ENCODE results near the gene RPS14. TPM values are rescaled to one million over a fixed set of nuclear protein-coding genes. Genes with fewer than 3 reads are reported as not detected.
"Not testable (repeated sequence)": the region's sequence is repeated elsewhere in the genome, so short reads cannot be mapped to it uniquely, and the experiment has no call there.

The RPS14 gene
- total RNA-seq, 1 experiment from 2014 or later = 3,040 TPM

- Histone ChIP-seq H3K27ac (ENCODE audit: low read length) (no peak overlapping the region), H3K9ac (ENCODE audit: low read length) (no peak overlapping the region), H3K4me1 (ENCODE audit: low read length) (peaks cover 15% of the 10 kb centered on the region), H3K79me2 (ENCODE audit: low read length) (no peaks in the 10 kb centered on the region), H4K20me1 (ENCODE audit: insufficient read depth, low read depth, low read length) (no peaks in the 10 kb centered on the region), H2AFZ (ENCODE audit: low read length) (no peak overlapping the region), H3K4me2 (ENCODE audit: low read depth, low read length, poor library complexity, severe bottlenecking) (no peak overlapping the region), H3K4me3 (ENCODE audit: low read length) (no peak overlapping the region), H3K9me2 (replicated peaks; ENCODE audit: insufficient read depth, low read length) (no peaks in the 10 kb centered on the region), H3K9me3 (ENCODE audit: low read length) (no peaks in the 10 kb centered on the region), H3K27me3 (ENCODE audit: low read length) (no peaks in the 10 kb centered on the region), H3K36me3 (ENCODE audit: insufficient read depth, low read length) (no peaks in the 10 kb centered on the region)
- DNase-seq = no peak
Measured at GRCh38 chr5:150422758-150423157, 26.8 kb downstream of the RPS14 start.

- H3K4me2 ChIP-seq (ENCODE audit: low read depth, low read length, poor library complexity, severe bottlenecking) = no peak overlapping the region
- H3K9me2 ChIP-seq (replicated peaks; ENCODE audit: insufficient read depth, low read length) = no peaks in the 10 kb centered on the region
- no peak overlapping the region for H3K4me3 ChIP-seq (ENCODE audit: low read length)
- H3K27ac ChIP-seq (ENCODE audit: low read length) = no peak overlapping the region
- no peaks in the 10 kb centered on the region for H4K20me1 ChIP-seq (ENCODE audit: insufficient read depth, low read depth, low read length)
- H3K4me1 ChIP-seq (ENCODE audit: low read length) = peaks cover 15% of the 10 kb centered on the region
- no peak overlapping the region for H2AFZ ChIP-seq (ENCODE audit: low read length)
- no peaks in the 10 kb centered on the region for H3K27me3 ChIP-seq (ENCODE audit: low read length)
- no peak for DNase-seq
- H3K36me3 ChIP-seq (ENCODE audit: insufficient read depth, low read length) = no peaks in the 10 kb centered on the region
- no peaks in the 10 kb centered on the region for H3K9me3 ChIP-seq (ENCODE audit: low read length)
- H3K79me2 ChIP-seq (ENCODE audit: low read length) = no peaks in the 10 kb centered on the region
- no peak overlapping the region for H3K9ac ChIP-seq (ENCODE audit: low read length)
Measured at GRCh38 chr5:150422075-150422474, 27.5 kb downstream of the RPS14 start.

- Histone ChIP-seq H3K4me2 (ENCODE audit: low read depth, low read length, poor library complexity, severe bottlenecking) (peak overlapping the region; percentile 43), H3K9me2 (replicated peaks; ENCODE audit: insufficient read depth, low read length) (no peaks in the 10 kb centered on the region), H3K79me2 (ENCODE audit: low read length) (no peaks in the 10 kb centered on the region), H3K9ac (ENCODE audit: low read length) (no peak overlapping the region), H3K36me3 (ENCODE audit: insufficient read depth, low read length) (no peaks in the 10 kb centered on the region), H2AFZ (ENCODE audit: low read length) (peak overlapping the region; percentile 61; the same call in 1 of the 2 replicates), H3K9me3 (ENCODE audit: low read length) (no peaks in the 10 kb centered on the region), H3K27ac (ENCODE audit: low read length) (no peak overlapping the region), H3K4me1 (ENCODE audit: low read length) (peaks cover 27% of the 10 kb centered on the region), H4K20me1 (ENCODE audit: insufficient read depth, low read depth, low read length) (no peaks in the 10 kb centered on the region), H3K27me3 (ENCODE audit: low read length) (no peaks in the 10 kb centered on the region), H3K4me3 (ENCODE audit: low read length) (no peak overlapping the region; the same call in 1 of the 2 replicates)
- DNase-seq = peak; percentile 73
Measured at GRCh38 chr5:150419630-150420270, 29.8 kb downstream of the RPS14 start.

- peak overlapping the region; percentile 31 for H2AFZ ChIP-seq (ENCODE audit: low read length)
- not testable (repeated sequence) for H3K36me3 ChIP-seq (ENCODE audit: insufficient read depth, low read length); H3K9me2 ChIP-seq (replicated peaks; ENCODE audit: insufficient read depth, low read length); DNase-seq; H3K27me3 ChIP-seq (ENCODE audit: low read length); H3K9me3 ChIP-seq (ENCODE audit: low read length)
- peak overlapping the region; percentile 63 for H3K9ac ChIP-seq (ENCODE audit: low read length)
- peak overlapping the region; percentile 99 for H3K4me2 ChIP-seq (ENCODE audit: low read depth, low read length, poor library complexity, severe bottlenecking)
- peaks cover 25% of the 10 kb centered on the region for H3K79me2 ChIP-seq (ENCODE audit: low read length)
- peaks cover 55% of the 10 kb centered on the region for H3K4me1 ChIP-seq (ENCODE audit: low read length)
- peak overlapping the region; percentile 100 for H3K27ac ChIP-seq (ENCODE audit: low read length)
- H4K20me1 ChIP-seq (ENCODE audit: insufficient read depth, low read depth, low read length) = peaks cover 13% of the 10 kb centered on the region; the same call in 1 of the 2 replicates
- peak overlapping the region; percentile 84; the same call in 1 of the 2 replicates for H3K4me3 ChIP-seq (ENCODE audit: low read length)
Measured at GRCh38 chr5:150413902-150414790, 35.4 kb downstream of the RPS14 start.

GRCh38 chr5:150413176-150413901 lies 36.2 kb downstream of the RPS14 start:
- H3K4me2 ChIP-seq (ENCODE audit: low read depth, low read length, poor library complexity, severe bottlenecking) = peak overlapping the region; percentile 99
- peak overlapping the region; percentile 63 for H3K9ac ChIP-seq (ENCODE audit: low read length)
- no peak for DNase-seq
- H3K27ac ChIP-seq (ENCODE audit: low read length) = peak overlapping the region; percentile 100
- H3K4me3 ChIP-seq (ENCODE audit: low read length) = peak overlapping the region; percentile 84
- peaks cover 12% of the 10 kb centered on the region for H3K36me3 ChIP-seq (ENCODE audit: insufficient read depth, low read length)
- no peaks in the 10 kb centered on the region for H3K27me3 ChIP-seq (ENCODE audit: low read length)
- peaks cover 30% of the 10 kb centered on the region for H3K79me2 ChIP-seq (ENCODE audit: low read length)
- peak overlapping the region; percentile 31 for H2AFZ ChIP-seq (ENCODE audit: low read length)
- peaks cover 58% of the 10 kb centered on the region for H3K4me1 ChIP-seq (ENCODE audit: low read length)
- peaks cover 17% of the 10 kb centered on the region; the same call in 1 of the 2 replicates for H4K20me1 ChIP-seq (ENCODE audit: insufficient read depth, low read depth, low read length)
- H3K9me2 ChIP-seq (replicated peaks; ENCODE audit: insufficient read depth, low read length) = no peaks in the 10 kb centered on the region
- H3K9me3 ChIP-seq (ENCODE audit: low read length) = no peaks in the 10 kb centered on the region

- Histone ChIP-seq H3K4me3 (ENCODE audit: low read length) (peak within 1 kb of the TSS; percentile 84), H3K9ac (ENCODE audit: low read length) (peak within 1 kb of the TSS; percentile 93), H3K79me2 (ENCODE audit: low read length) (peaks cover 34% of the 10 kb centered on the region), H3K36me3 (ENCODE audit: insufficient read depth, low read length) (peaks cover 18% of the 10 kb centered on the region), H3K4me1 (ENCODE audit: low read length) (peaks cover 65% of the 10 kb centered on the region), H4K20me1 (ENCODE audit: insufficient read depth, low read depth, low read length) (peaks cover 22% of the 10 kb centered on the region; the same call in 1 of the 2 replicates), H3K4me2 (ENCODE audit: low read depth, low read length, poor library complexity, severe bottlenecking) (peak within 1 kb of the TSS; percentile 99), H3K9me3 (ENCODE audit: low read length) (no peaks in the 10 kb centered on the region), H3K27ac (ENCODE audit: low read length) (peak within 1 kb of the TSS; percentile 100), H3K27me3 (ENCODE audit: low read length) (no peaks in the 10 kb centered on the region), H2AFZ (ENCODE audit: low read length) (peak within 1 kb of the TSS; percentile 31), H3K9me2 (replicated peaks; ENCODE audit: insufficient read depth, low read length) (no peaks in the 10 kb centered on the region)
- DNase-seq = peak; percentile 99
Measured at GRCh38 chr5:150412319-150413175, 37.0 kb downstream of the RPS14 start, which contains the start of gene CD74. CD74 (minus strand) TSS chr5:150412910; CDS start chr5:150412749, 161 bp downstream.

- H2AFZ ChIP-seq (ENCODE audit: low read length) = no peak overlapping the region
- peaks cover 28% of the 10 kb centered on the region for H3K36me3 ChIP-seq (ENCODE audit: insufficient read depth, low read length)
- H3K9me2 ChIP-seq (replicated peaks; ENCODE audit: insufficient read depth, low read length) = no peaks in the 10 kb centered on the region
- H3K27me3 ChIP-seq (ENCODE audit: low read length) = no peaks in the 10 kb centered on the region
- peaks cover 34% of the 10 kb centered on the region; the same call in 1 of the 2 replicates for H4K20me1 ChIP-seq (ENCODE audit: insufficient read depth, low read depth, low read length)
- H3K9me3 ChIP-seq (ENCODE audit: low read length) = no peaks in the 10 kb centered on the region
- peaks cover 34% of the 10 kb centered on the region for H3K79me2 ChIP-seq (ENCODE audit: low read length)
- H3K4me1 ChIP-seq (ENCODE audit: low read length) = peaks cover 76% of the 10 kb centered on the region
- peak; percentile 95 for DNase-seq
- H3K4me2 ChIP-seq (ENCODE audit: low read depth, low read length, poor library complexity, severe bottlenecking) = peak overlapping the region; percentile 99
- peak overlapping the region; percentile 100 for H3K27ac ChIP-seq (ENCODE audit: low read length)
- H3K4me3 ChIP-seq (ENCODE audit: low read length) = peak overlapping the region; percentile 84
- peak overlapping the region; percentile 93 for H3K9ac ChIP-seq (ENCODE audit: low read length)
Measured at GRCh38 chr5:150411245-150411979, 38.1 kb downstream of the RPS14 start.

All from Karpas-422 (cell line).